Mucosa of descending colon (tissue), 3 donors: ENCODE data around the gene EHMT2. TPM values are rescaled to one million over a fixed set of nuclear protein-coding genes. Genes with fewer than 3 reads are reported as not detected.
A peak's percentile ranks its signal among the peaks of the same experiment; 100 is the strongest.

Experiments used
- ATAC-seq: fragments of 200-7000 bp; cut with Tn5 transposase; one replicate; pipeline ENCODE4 v1.9.1; 2020; ENCODE audit warnings: mild to moderate bottlenecking, moderate library complexity
- DNase-seq, 3 donors: peaks; one replicate each; pipeline ENCODE4 v3.0.0-alpha.2; 2020
- H3K36me3 ChIP-seq: fragments of 200-600 bp; one replicate; pipeline ENCODE4 v1.8.0; 2021; ENCODE audit warnings: low read depth, mild to moderate bottlenecking
- H3K4me1 ChIP-seq: fragments of 200-600 bp; one replicate; pipeline ENCODE4 v1.8.0; 2021; ENCODE audit warnings: low read depth, mild to moderate bottlenecking
- H3K4me3 ChIP-seq: fragments of 200-600 bp; one replicate; pipeline ENCODE4 v1.8.0; 2021; ENCODE audit warnings: mild to moderate bottlenecking
- H3K9me3 ChIP-seq: fragments of 200-600 bp; one replicate; pipeline ENCODE4 v1.8.0; 2021; ENCODE audit warnings: mild to moderate bottlenecking
- intact Hi-C, 2 donors: fragments of 100-400 bp; cut with DNase I in 1 of 2; cut with micrococcal nuclease in 1 of 2; formaldehyde crosslinking; loops; one replicate each; pipeline versions ENCODE4 v1.11.0 to v1.11.1; 2022; cut with DNase I, micrococcal nuclease
- total RNA-seq, 3 donors: library from RNA; stranded (reverse); fragmentation: NEBNext Ultra II Directional in 2 of 3; extraction: Animal tissue kit (Norgen Biotek cat#: 25700) in 2 of 3; gene quantifications; one replicate each; pipeline versions ENCODE4 v1.2.1 to v1.2.4, GENCODE V29; 2021 to 2023
- TF ChIP-seq, protein P1 (sequence below): fragments of 200-600 bp; IDR thresholded peaks from one replicate; pipeline ENCODE4 v1.8.0; 2022; ENCODE audit warnings: antibody characterized with exemption, mild to moderate bottlenecking
- donor health status: DM: no; HTN: no; CAD: no; lungs with moderate emphysema.
- donor health status: DM: no; HTN: no; CAD: no.
- donor health status: DM: no; HTN: yes; CAD: no.

EHMT2 gene
- total RNA-seq, 3 donors from 2014 or later = 29.6 to 50.1 (median 36.4) TPM

DNA sequence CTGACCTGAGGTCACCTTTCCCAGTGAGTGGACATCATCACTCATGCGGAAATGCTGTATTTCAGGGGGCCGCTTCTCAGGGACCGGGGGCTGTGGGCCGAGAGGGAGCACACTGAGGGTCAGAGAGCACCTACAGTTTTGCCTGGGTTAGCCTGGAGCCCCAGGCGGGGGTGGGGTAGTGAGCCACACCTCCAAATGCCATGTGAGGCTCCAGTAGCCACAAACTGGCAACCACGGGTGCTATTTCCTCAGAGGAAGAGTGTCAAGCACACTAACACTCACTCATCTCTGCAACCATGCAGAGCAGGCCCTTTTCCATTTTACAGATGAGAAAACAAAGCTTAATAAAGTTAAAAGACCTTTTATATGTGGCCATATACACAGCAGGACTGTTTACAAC is 4.7 kb downstream of the EHMT2 start:
- TF ChIP-seq, protein P1, sequence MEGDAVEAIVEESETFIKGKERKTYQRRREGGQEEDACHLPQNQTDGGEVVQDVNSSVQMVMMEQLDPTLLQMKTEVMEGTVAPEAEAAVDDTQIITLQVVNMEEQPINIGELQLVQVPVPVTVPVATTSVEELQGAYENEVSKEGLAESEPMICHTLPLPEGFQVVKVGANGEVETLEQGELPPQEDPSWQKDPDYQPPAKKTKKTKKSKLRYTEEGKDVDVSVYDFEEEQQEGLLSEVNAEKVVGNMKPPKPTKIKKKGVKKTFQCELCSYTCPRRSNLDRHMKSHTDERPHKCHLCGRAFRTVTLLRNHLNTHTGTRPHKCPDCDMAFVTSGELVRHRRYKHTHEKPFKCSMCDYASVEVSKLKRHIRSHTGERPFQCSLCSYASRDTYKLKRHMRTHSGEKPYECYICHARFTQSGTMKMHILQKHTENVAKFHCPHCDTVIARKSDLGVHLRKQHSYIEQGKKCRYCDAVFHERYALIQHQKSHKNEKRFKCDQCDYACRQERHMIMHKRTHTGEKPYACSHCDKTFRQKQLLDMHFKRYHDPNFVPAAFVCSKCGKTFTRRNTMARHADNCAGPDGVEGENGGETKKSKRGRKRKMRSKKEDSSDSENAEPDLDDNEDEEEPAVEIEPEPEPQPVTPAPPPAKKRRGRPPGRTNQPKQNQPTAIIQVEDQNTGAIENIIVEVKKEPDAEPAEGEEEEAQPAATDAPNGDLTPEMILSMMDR = no peak
- Histone ChIP-seq H3K36me3 (no peaks in the 10 kb centered on the region), H3K9me3 (no peaks in the 10 kb centered on the region), H3K4me3 (no peak overlapping the region), H3K4me1 (peaks cover 7% of the 10 kb centered on the region)
- DNase-seq (no peak), ATAC-seq (no peak)
- intact Hi-C loops = no loop called here

DNA sequence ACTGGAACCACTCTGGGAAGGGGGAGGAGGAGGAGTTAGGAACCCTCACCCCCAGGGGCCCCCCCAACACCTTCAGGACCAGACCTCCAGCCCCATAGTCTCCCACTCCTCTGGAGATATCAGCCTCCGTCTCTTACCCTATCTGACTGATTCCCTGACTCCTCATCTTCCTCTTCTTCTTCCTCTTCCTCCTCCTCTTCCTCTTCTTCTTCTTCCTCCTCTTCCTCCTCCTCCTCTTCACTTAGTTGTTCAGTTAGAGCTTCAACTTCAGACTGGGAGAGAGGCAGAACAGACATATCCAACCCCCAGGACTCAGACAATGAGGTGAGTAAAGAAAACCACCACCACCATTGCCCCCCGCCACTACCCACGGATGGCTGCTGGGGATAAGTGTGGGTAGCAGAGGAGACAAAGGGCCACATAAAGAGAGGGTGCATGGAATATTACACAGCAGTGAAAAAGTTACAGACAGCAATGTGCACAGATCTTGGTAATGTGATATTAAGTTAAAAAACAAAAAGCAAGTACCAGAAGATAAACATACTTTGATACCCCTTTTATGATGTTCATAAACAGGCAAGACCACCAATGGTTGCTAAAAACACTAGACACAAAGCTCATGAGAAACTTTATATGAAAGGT is 8.0 kb downstream of the EHMT2 start:
- no peak overlapping the region for H3K4me3 ChIP-seq
- intact Hi-C loops = no loop called here
- ATAC-seq = no peak
- H3K9me3 ChIP-seq = no peaks in the 10 kb centered on the region
- no peaks in the 10 kb centered on the region for H3K36me3 ChIP-seq
- TF ChIP-seq, protein P1 = no peak
- DNase-seq = no peak
- H3K4me1 ChIP-seq = no peaks in the 10 kb centered on the region

DNA sequence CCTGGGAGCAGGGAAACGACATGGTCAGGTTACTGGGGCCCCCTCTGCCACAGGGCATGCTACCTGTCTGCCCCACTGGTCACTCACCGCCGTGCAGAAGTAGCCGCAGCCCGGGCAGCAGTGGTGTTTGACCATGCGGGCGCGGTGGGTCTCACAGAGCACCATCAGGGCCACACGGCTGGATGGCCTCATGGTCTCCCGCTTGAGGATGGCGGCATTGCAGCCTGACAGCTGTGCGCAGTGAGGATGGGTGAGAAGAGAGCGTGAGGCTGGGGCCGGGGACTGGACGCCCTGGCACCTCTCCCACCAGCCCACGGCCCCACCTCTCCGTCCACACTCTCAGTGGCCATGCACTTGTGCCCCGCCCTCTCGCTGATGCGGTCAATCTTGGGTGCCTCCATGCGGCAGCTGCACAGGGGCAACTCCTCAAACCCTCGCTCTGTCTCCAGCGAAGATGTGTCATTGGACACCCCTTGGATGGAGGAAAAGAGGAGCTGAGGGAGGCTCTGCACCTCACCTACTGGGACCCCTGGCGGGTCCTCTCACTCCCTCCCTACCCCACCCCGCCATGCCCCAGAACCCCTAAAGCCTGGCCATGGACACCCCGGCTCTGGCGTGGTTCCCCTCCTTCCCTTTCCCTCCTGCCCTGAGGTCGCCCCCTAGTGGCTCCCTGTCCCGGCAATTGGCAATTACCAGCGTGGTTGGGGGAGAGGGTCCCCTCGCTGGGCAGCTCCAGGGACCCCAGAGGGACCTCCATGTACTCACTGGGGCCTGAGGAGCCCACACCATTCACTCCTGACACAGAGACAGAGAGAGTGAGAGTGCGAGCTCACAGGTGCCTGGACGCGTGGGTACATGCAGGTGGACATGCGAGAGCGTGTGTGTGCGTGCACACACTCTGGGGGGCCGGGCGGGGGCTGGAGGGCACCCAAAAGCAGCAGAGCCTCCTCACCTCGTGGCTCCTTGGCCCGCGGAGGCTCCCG is 8.9 kb downstream of the EHMT2 start:
- DNase-seq (peak in 2 of 3 donors; percentile 72 to 75), ATAC-seq (peak; percentile 69)
- TF ChIP-seq, protein P1 = peak; percentile 57
- intact Hi-C loops = no loop called here
- Histone ChIP-seq H3K4me3 (no peak overlapping the region), H3K4me1 (no peaks in the 10 kb centered on the region), H3K36me3 (no peaks in the 10 kb centered on the region), H3K9me3 (no peaks in the 10 kb centered on the region)

DNA sequence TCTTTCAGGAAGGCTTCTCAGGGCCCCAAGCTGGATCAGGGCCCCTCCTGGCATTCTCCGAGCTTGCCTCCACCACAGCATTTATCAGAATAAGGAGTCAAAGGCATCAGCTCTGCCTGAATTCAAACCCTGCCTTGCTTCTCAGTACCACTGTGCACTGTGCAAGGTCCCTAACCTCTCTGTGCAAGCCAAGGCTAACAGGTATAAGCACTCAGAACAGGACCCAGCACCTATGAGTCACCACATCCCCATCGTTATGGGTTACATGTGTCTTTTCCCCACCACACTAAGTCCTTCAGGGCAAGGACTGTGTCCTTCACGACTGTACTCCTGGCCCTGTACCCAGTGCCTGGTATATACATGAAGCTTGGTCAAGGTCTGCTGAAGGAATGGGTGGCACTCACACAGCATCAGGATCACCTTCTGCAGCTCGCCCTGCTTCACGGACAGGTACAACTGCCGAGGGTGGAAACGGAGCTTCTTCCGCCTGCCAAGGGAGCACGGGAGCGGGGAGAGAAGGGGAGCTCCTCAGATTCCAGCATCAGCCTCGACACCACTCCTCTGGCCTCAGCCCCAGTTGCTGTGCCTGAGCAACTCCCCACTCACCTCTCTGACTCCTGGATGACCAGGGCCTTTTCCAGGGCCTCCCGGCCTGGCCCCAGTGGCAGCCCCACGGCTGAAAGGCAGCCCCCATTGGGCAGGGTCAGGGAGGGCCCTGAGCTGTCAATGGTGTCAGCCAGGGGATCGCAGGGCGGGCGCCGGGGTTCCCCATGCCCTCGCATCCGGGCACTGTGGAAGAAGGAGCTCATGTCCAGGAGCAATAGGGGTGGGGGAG is 10.1 kb downstream of the EHMT2 start:
- intact Hi-C loops = no loop called here
- Histone ChIP-seq H3K9me3 (no peaks in the 10 kb centered on the region), H3K4me3 (no peak overlapping the region), H3K4me1 (no peaks in the 10 kb centered on the region), H3K36me3 (no peaks in the 10 kb centered on the region)
- ATAC-seq (peak; percentile 7), DNase-seq (no peak)
- TF ChIP-seq, protein P1 = no peak

DNA sequence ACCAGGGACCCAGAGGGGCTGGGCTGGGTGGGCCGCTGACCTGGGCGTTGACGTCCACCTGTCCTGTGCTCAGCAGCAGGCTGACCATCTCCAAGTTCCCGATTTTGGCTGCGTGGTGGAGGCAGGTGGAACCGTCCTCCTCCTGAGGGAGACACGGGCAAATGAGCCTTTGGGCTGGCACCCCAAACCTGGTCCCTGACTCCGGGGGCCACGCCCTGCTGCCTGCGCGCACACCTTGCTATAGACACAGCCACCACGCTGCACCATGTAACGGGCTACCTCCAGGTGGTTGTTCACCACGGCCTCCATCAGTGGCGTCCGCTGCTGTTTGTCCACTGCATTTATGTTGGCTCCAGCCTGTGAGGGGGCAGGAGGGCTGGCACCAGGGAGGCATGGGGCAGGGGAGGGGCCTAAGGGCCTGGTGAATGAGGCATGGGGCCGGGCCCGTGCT is 10.9 kb downstream of the EHMT2 start:
- intact Hi-C loops = no loop called here
- TF ChIP-seq, protein P1 = no peak

More for the DNA sequence above, 10.9 kb downstream of the EHMT2 start:
- no peak overlapping the region for H3K4me3 ChIP-seq
- no peaks in the 10 kb centered on the region for H3K4me1 ChIP-seq
- H3K9me3 ChIP-seq = no peaks in the 10 kb centered on the region
- H3K36me3 ChIP-seq = no peaks in the 10 kb centered on the region
- no peak for DNase-seq
- ATAC-seq = no peak
